Activated T-cell treated with anti-CD3 and anti-CD28 coated beads for 48 hours (primary cell): ENCODE data around the gene FOLR2.
"Not testable (repeated sequence)": the region's sequence is repeated elsewhere in the genome, so short reads cannot be mapped to it uniquely, and the experiment has no call there.

Experiments
- DNase-seq: peaks from one replicate; pipeline ENCODE4 v3.0.0-alpha.2; 2020; ENCODE audit warnings: low read depth

The FOLR2 gene

GRCh38 chr11:72240461-72241290 is 24.1 kb downstream of the FOLR2 start:
- no peak for DNase-seq

GRCh38 chr11:72241291-72241781 is 24.7 kb downstream of the FOLR2 start:
- DNase-seq: no peak

GRCh38 chr11:72242141-72242540 is 25.5 kb downstream of the FOLR2 start:
- DNase-seq: no peak

- DNase-seq: no peak
Measured at GRCh38 chr11:72243173-72244059, 26.8 kb downstream of the FOLR2 start.

- no peak for DNase-seq
Measured at GRCh38 chr11:72244060-72244360, 27.4 kb downstream of the FOLR2 start, which contains the start of gene PHOX2A. TSS of gene PHOX2A (minus strand) at chr11:72244176. CDS start at chr11:72244004, 172 bp downstream.

- DNase-seq: no peak
Measured at GRCh38 chr11:72244361-72245262, 28.0 kb downstream of the FOLR2 start.

- no peak for DNase-seq
Measured at GRCh38 chr11:72245263-72245816, 28.7 kb downstream of the FOLR2 start.

- DNase-seq: no peak
Measured at GRCh38 chr11:72247584-72247983, 31.0 kb downstream of the FOLR2 start.

GRCh38 chr11:72249961-72250360 is 33.4 kb downstream of the FOLR2 start:
- no peak for DNase-seq

GRCh38 chr11:72250661-72251464 is 34.3 kb downstream of the FOLR2 start:
- no peak for DNase-seq

- DNase-seq: no peak
Measured at GRCh38 chr11:72251614-72252013, 35.0 kb downstream of the FOLR2 start.

GRCh38 chr11:72253392-72253791 is 36.8 kb downstream of the FOLR2 start:
- no peak for DNase-seq

- no peak for DNase-seq
Measured at GRCh38 chr11:72254299-72254993, 37.9 kb downstream of the FOLR2 start.

- DNase-seq: no peak
Measured at GRCh38 chr11:72257570-72257969, 41.0 kb downstream of the FOLR2 start.

- no peak for DNase-seq
Measured at GRCh38 chr11:72259490-72259889, 42.9 kb downstream of the FOLR2 start.

GRCh38 chr11:72260574-72260973 is 44.0 kb downstream of the FOLR2 start:
- DNase-seq: no peak

- DNase-seq: no peak
Measured at GRCh38 chr11:72263361-72263760, 46.8 kb downstream of the FOLR2 start.

GRCh38 chr11:72265951-72266350 is 49.4 kb downstream of the FOLR2 start:
- DNase-seq: no peak

GRCh38 chr11:72266960-72267359 is 50.4 kb downstream of the FOLR2 start:
- not testable (repeated sequence) for DNase-seq
